Neural cell (in vitro differentiated cells): ENCODE results near the gene UGP2.

Experiments
- EP300 ChIP-seq: fragments of 450-650 bp; conservative IDR thresholded peaks from 2 replicates; pipeline ENCODE4 v1.6.1; 2014; ENCODE audit warnings: antibody characterized with exemption, mild to moderate bottlenecking, moderate library complexity; ENCODE audit not compliant: poor library complexity, severe bottlenecking
- TF ChIP-seq, protein P1 (sequence below): fragments of 450-650 bp; IDR thresholded peaks from 2 replicates; pipeline ENCODE4 v1.5.1; 2014; ENCODE audit warnings: antibody characterized with exemption, mild to moderate bottlenecking, moderate library complexity; ENCODE audit not compliant: poor library complexity, severe bottlenecking

DNA sequence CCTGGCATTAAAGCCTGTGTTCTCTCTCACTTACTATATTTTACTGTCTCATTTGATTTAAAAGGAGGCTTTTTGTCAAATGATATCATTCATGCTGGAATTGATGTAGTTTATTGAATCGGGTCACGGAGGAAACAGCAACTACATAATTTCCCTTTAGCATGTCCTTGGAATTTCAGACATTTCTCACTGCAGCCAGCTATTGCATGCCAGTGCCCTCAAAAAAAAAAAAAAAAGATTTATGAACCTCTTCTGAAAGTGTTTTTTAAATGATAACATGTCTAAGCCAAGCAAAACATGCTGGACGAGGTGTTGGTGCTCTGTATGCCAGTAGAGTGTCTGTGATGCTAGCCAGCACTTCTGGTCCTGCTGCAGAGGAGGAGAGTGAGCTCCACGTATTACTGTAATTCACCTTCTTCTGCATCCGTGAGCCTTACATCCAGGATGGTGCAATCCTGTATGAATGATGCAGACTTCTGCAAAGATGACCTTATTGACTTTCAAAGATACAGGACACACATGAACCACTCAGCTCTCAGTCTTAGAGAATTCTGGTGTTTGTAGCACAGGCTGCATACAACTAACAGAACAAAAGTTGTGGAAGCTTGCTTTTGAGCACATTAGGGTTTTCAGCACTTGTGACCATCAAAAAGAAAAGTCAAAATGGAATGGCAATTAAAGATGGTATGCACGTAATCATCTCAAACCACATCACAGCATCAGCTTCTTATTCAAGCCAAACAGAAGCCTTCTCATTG, 31.1 kb downstream of the UGP2 start:
- TF ChIP-seq, protein P1, sequence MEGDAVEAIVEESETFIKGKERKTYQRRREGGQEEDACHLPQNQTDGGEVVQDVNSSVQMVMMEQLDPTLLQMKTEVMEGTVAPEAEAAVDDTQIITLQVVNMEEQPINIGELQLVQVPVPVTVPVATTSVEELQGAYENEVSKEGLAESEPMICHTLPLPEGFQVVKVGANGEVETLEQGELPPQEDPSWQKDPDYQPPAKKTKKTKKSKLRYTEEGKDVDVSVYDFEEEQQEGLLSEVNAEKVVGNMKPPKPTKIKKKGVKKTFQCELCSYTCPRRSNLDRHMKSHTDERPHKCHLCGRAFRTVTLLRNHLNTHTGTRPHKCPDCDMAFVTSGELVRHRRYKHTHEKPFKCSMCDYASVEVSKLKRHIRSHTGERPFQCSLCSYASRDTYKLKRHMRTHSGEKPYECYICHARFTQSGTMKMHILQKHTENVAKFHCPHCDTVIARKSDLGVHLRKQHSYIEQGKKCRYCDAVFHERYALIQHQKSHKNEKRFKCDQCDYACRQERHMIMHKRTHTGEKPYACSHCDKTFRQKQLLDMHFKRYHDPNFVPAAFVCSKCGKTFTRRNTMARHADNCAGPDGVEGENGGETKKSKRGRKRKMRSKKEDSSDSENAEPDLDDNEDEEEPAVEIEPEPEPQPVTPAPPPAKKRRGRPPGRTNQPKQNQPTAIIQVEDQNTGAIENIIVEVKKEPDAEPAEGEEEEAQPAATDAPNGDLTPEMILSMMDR, result no peak
- TF ChIP-seq EP300, result no peak
